GM23338 (cell line): ENCODE data around the gene ACAN.

Experiments used
- CREB1 ChIP-seq: fragments of 250-450 bp; sonication (Bioruptor Pico); IDR thresholded peaks from 2 replicates; pipeline ENCODE4 v1.5.0; 2020; ENCODE audit warnings: low read depth, mild to moderate bottlenecking, moderate library complexity
- CTCF ChIP-seq, 2 experiments: fragments of 200-600 bp in 1 of 2; sonication (generic) in 1 of 2; conservative IDR thresholded peaks; 2 replicates each; pipeline versions ENCODE4 v1.5.1 to v1.6.1; 2016 to 2017; ENCODE audit warnings: antibody characterized with exemption in 2 of 2, low read depth in 2 of 2, mild to moderate bottlenecking in 2 of 2, moderate library complexity in 1 of 2
- EZH2 ChIP-seq: fragments of 200-600 bp; sonication (generic); IDR thresholded peaks from one replicate; pipeline ENCODE4 v1.8.0; 2017; ENCODE audit warnings: antibody characterized with exemption, mild to moderate bottlenecking, low read depth; ENCODE audit not compliant: unreplicated experiment
- EZH2phosphoT487 ChIP-seq: fragments of 200-600 bp; sonication (generic); IDR thresholded peaks from one replicate; pipeline ENCODE4 v1.8.1; 2018; ENCODE audit warnings: antibody characterized with exemption; ENCODE audit not compliant: unreplicated experiment
- JUNB ChIP-seq: IDR thresholded peaks from one replicate; pipeline ENCODE4 v1.6.1; 2016; ENCODE audit warnings: antibody characterized with exemption; ENCODE audit not compliant: unreplicated experiment
- POLR2AphosphoS5 ChIP-seq: IDR thresholded peaks from 2 replicates; pipeline ENCODE4 v1.6.1; 2016; ENCODE audit warnings: antibody characterized with exemption, low read depth
- REST ChIP-seq: IDR thresholded peaks from one replicate; pipeline ENCODE4 v1.6.1; 2018; ENCODE audit warnings: antibody characterized with exemption; ENCODE audit not compliant: unreplicated experiment
- STAT1 ChIP-seq: IDR thresholded peaks from one replicate; pipeline ENCODE4 v1.6.1; 2016; ENCODE audit warnings: antibody characterized with exemption; ENCODE audit not compliant: unreplicated experiment
- ZNF114 ChIP-seq: fragments of 250-450 bp; sonication (Bioruptor Pico); IDR thresholded peaks from 2 replicates; pipeline ENCODE4 v1.5.0; 2020; ENCODE audit warnings: mild to moderate bottlenecking, moderate library complexity
- ZNF331 ChIP-seq: fragments of 250-450 bp; sonication (Bioruptor Pico); IDR thresholded peaks from 2 replicates; pipeline ENCODE4 v1.5.0; 2020; ENCODE audit warnings: low read depth, mild to moderate bottlenecking, moderate library complexity
- ZNF462 ChIP-seq: fragments of 250-450 bp; sonication (Bioruptor Pico); IDR thresholded peaks from 2 replicates; pipeline ENCODE4 v1.5.0; 2020; ENCODE audit warnings: mild to moderate bottlenecking, moderate library complexity

GRCh38 chr15:88913850-88914169, 110.6 kb downstream of the ACAN start:
- TF ChIP-seq POLR2AphosphoS5 (no peak), CTCF (conservative IDR thresholded peaks at IDR 0.05; ENCODE audit: low read depth in 2 of 2) (no peak), REST (no peak), EZH2 (no peak), ZNF462 (no peak), ZNF331 (CRISPR knock-in tag) (no peak), JUNB (no peak), CREB1 (CRISPR knock-in tag) (no peak), EZH2phosphoT487 (no peak), ZNF114 (CRISPR knock-in tag) (no peak), STAT1 (no peak)
